22Rv1 (cell line): ENCODE measurements around the gene FAT1.
"Not testable (repeated sequence)": the region's sequence is repeated elsewhere in the genome, so short reads cannot be mapped to it uniquely, and the experiment has no call there.

Experiments
- H3K27ac ChIP-seq: fragments of 450-650 bp; 2 replicates; pipeline ENCODE4 v1.5.1; 2017
- CTCF ChIP-seq: fragments of 450-650 bp; IDR thresholded peaks from 2 replicates; pipeline ENCODE4 v1.5.1; 2017; ENCODE audit warnings: mild to moderate bottlenecking
- ZFX ChIP-seq: fragments of 450-650 bp; IDR thresholded peaks from 2 replicates; pipeline ENCODE4 v1.6.1; 2017; ENCODE audit warnings: antibody characterized with exemption, borderline replicate concordance

The FAT1 gene

GRCh38 chr4:186666750-186667149 lies 56.9 kb downstream of the FAT1 start:
- H3K27ac ChIP-seq: peak overlapping the region; percentile 73
- TF ChIP-seq CTCF (no peak), ZFX (no peak)

GRCh38 chr4:186666252-186666651 lies 57.4 kb downstream of the FAT1 start:
- TF ChIP-seq ZFX: no peak
- no peak for TF ChIP-seq CTCF
- H3K27ac ChIP-seq: peak overlapping the region; percentile 73

DNA sequence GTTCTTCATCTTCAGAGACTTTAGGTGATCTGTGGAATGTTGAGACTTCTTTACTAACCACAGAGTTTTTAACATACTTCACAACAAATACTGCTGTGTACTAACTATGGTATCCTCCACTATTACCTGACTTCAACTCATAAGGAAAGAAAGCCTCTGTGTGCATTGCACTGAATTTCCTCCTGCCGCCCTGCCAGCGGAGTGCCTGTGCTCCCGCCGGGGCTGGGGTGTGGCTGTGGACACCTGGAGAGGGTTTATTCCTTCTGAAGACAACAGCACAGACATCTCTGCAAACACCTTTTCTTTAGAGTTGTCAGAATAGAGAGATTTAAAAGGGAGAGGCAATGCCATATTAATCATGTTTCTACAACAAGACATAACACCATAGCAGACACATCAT lies 63.3 kb downstream of the FAT1 start:
- TF ChIP-seq CTCF (no peak), ZFX (no peak)
- H3K27ac ChIP-seq: no peak overlapping the region

DNA sequence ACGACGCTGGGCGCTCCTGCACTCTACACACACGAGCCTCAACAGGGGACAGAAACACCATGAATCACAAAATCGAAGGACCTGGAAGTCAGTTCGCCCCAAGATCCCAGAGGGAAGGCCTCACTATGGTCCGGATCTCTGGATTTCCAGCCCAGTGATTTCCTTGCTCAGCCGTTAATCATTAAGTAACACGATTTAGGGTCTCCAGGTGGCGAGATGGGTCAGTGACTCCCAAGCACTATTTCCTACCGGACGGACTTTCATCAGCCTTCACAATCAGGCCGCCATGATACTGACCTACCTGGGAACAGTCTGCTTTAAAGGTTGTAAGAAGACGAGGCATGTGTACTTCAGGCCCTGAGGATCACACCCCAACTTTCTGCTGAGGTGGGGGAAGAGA lies 63.7 kb downstream of the FAT1 start:
- no peak for TF ChIP-seq ZFX
- TF ChIP-seq CTCF: no peak
- no peak overlapping the region for H3K27ac ChIP-seq

DNA sequence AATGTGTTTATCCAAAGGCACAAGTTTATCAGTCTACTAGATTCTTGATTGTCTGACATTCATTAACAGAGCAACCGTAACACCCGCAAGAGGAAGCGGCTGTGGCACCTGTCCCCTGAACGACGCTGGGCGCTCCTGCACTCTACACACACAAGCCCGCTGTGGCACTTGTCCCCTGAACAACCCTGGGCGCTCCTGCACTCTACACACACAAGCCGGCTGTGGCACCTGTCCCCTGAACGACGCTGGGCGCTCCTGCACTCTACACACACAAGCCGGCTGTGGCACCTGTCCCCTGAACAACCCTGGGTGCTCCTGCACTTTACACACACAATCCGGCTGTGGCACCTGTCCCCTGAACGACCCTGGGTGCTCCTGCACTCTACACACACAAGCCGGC lies 64.2 kb downstream of the FAT1 start:
- H3K27ac ChIP-seq: not testable (repeated sequence)

GRCh38 chr4:186658657-186659056 lies 65.0 kb downstream of the FAT1 start:
- H3K27ac ChIP-seq: no peak overlapping the region
- TF ChIP-seq CTCF (no peak), ZFX (no peak)

GRCh38 chr4:186657764-186658163 lies 65.9 kb downstream of the FAT1 start:
- TF ChIP-seq CTCF (no peak), ZFX (no peak)
- no peak overlapping the region for H3K27ac ChIP-seq

DNA sequence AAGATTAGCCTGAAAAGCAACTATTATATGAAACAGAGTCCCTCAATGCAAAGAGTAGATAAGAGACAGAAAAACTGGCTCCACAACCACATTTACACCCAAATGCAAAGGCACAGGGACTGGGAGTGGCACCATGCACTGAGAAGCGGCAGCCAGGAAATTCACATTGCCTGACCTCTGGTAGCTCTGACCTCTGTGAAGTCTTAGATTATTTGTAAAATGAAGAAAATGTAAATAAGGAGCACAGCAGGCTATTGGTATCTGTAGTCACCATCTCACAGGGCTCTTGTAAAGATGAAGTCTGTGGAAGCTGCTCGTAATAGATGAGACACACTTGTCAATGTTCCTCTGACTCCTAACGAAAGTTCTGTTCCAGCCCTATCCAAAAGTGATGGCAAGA lies 69.7 kb downstream of the FAT1 start:
- H3K27ac ChIP-seq: no peak overlapping the region
- TF ChIP-seq CTCF (no peak), ZFX (no peak)
